Stimulated activated CD4-positive, alpha-beta T cell treated with anti-CD3 and anti-CD28 coated beads, TNF-alpha, amount 100 ng/mL, for 1 hour (primary cell): Measurements from ENCODE around the gene BMPR2.
"Not testable (repeated sequence)": the region's sequence is repeated elsewhere in the genome, so short reads cannot be mapped to it uniquely, and the experiment has no call there.

Source experiments
- DNase-seq, 3 donors: peaks; one replicate each; pipeline ENCODE4 v3.0.0-alpha.2; 2020; ENCODE audit warnings: low read depth in 3 of 3, low spot score in 1 of 3

BMPR2 gene

GRCh38 chr2:202449344-202449743 is 73.2 kb downstream of the BMPR2 start:
- DNase-seq, result no peak

GRCh38 chr2:202450785-202451184 is 74.7 kb downstream of the BMPR2 start:
- DNase-seq, result no peak

- no peak for DNase-seq
These were observed 76.6 kb downstream of the BMPR2 start for GRCh38 chr2:202452744-202453143.

GRCh38 chr2:202454536-202454935 is 78.4 kb downstream of the BMPR2 start:
- no peak for DNase-seq

- DNase-seq, result no peak
These were observed 79.0 kb downstream of the BMPR2 start for GRCh38 chr2:202455114-202455513.

GRCh38 chr2:202460119-202460518 is 84.0 kb downstream of the BMPR2 start:
- no peak for DNase-seq

GRCh38 chr2:202479090-202479489 is 103.0 kb downstream of the BMPR2 start:
- no peak for DNase-seq

- no peak for DNase-seq
These were observed 103.5 kb downstream of the BMPR2 start for GRCh38 chr2:202479610-202480009.

- DNase-seq, result no peak
These were observed 110.2 kb downstream of the BMPR2 start for GRCh38 chr2:202486351-202486750.

GRCh38 chr2:202488671-202489070 is 112.5 kb downstream of the BMPR2 start:
- no peak for DNase-seq

- no peak for DNase-seq
These were observed 114.4 kb downstream of the BMPR2 start for GRCh38 chr2:202490479-202490878.

- no peak for DNase-seq
These were observed 115.4 kb downstream of the BMPR2 start for GRCh38 chr2:202491514-202491913.

- no peak for DNase-seq
These were observed 118.4 kb downstream of the BMPR2 start for GRCh38 chr2:202494300-202495229.

- DNase-seq, result no peak
These were observed 119.1 kb downstream of the BMPR2 start for GRCh38 chr2:202495230-202495604.

- not testable (repeated sequence) for DNase-seq
These were observed 120.8 kb downstream of the BMPR2 start for GRCh38 chr2:202496835-202497472.

GRCh38 chr2:202497473-202497866 is 121.3 kb downstream of the BMPR2 start:
- not testable (repeated sequence) for DNase-seq

- DNase-seq, result not testable (repeated sequence)
These were observed 123.7 kb downstream of the BMPR2 start for GRCh38 chr2:202499841-202500240.

- DNase-seq, result not testable (repeated sequence)
These were observed 127.1 kb downstream of the BMPR2 start for GRCh38 chr2:202503276-202503675.

- no peak for DNase-seq
These were observed 132.6 kb downstream of the BMPR2 start for GRCh38 chr2:202508686-202509085.

GRCh38 chr2:202510911-202511310 is 134.8 kb downstream of the BMPR2 start:
- no peak for DNase-seq

- DNase-seq, result no peak
These were observed 136.0 kb downstream of the BMPR2 start for GRCh38 chr2:202512176-202512575.

GRCh38 chr2:202514732-202515131 is 138.6 kb downstream of the BMPR2 start:
- no peak for DNase-seq
